GM12801 (cell line): ENCODE data around the gene RNASEL.

ENCODE experiments used
- CTCF ChIP-seq: IDR thresholded peaks from one replicate; pipeline ENCODE4 v1.5.1; 2011; ENCODE audit warnings: control low read depth; ENCODE audit not compliant: insufficient read length; ENCODE audit errors: extremely low read depth

RNASEL gene

GRCh38 chr1:182588500-182589396 lies at the start of gene RNASEL:
Gene RNASEL (minus strand): TSS chr1:182589256. CDS start chr1:182586806, 2,450 bp downstream.
- no peak for TF ChIP-seq CTCF

GRCh38 chr1:182637769-182638168 lies 48.7 kb upstream of the RNASEL start:
- no peak for TF ChIP-seq CTCF

- no peak for TF ChIP-seq CTCF
These were observed 46.8 kb upstream of the RNASEL start for GRCh38 chr1:182635871-182636270.

GRCh38 chr1:182634306-182635072 lies 45.4 kb upstream of the RNASEL start:
- no peak for TF ChIP-seq CTCF

- no peak for TF ChIP-seq CTCF
These were observed 44.7 kb upstream of the RNASEL start for GRCh38 chr1:182633657-182634281.

GRCh38 chr1:182633031-182633430 lies 44.0 kb upstream of the RNASEL start:
- TF ChIP-seq CTCF = no peak

- TF ChIP-seq CTCF = no peak
These were observed 42.9 kb upstream of the RNASEL start for GRCh38 chr1:182631954-182632353.
